22Rv1 (cell line): ENCODE measurements around the gene TMEM86B.

Experiments used
- ZFX ChIP-seq: fragments of 450-650 bp; IDR thresholded peaks from 2 replicates; pipeline ENCODE4 v1.6.1; 2017; ENCODE audit warnings: antibody characterized with exemption, borderline replicate concordance
- TF ChIP-seq, protein P1 (sequence below): fragments of 450-650 bp; IDR thresholded peaks from 2 replicates; pipeline ENCODE4 v1.5.1; 2017; ENCODE audit warnings: mild to moderate bottlenecking

DNA sequence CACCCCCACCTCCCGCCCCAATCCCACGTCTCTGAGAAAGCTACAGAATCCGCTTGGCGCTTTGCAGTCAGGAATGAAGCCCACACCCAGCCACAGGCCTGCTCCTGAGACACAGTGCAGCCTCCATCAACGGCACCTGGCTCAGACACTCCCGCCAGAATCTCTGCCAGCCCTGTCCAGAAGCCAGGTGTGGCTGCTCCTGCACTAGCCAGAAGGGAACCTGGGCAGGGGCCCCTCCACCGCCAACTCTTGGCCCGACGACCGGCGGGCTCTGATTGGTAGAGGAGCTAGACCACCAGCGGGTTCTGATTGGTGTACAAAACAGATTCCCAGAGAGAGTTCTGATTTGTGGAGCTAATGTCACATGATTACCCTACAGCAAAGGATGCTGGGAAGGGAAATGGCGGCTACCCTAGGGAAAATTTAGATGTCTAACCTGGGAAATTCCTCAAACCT is 33.1 kb upstream of the TMEM86B start:
- TF ChIP-seq, protein P1, sequence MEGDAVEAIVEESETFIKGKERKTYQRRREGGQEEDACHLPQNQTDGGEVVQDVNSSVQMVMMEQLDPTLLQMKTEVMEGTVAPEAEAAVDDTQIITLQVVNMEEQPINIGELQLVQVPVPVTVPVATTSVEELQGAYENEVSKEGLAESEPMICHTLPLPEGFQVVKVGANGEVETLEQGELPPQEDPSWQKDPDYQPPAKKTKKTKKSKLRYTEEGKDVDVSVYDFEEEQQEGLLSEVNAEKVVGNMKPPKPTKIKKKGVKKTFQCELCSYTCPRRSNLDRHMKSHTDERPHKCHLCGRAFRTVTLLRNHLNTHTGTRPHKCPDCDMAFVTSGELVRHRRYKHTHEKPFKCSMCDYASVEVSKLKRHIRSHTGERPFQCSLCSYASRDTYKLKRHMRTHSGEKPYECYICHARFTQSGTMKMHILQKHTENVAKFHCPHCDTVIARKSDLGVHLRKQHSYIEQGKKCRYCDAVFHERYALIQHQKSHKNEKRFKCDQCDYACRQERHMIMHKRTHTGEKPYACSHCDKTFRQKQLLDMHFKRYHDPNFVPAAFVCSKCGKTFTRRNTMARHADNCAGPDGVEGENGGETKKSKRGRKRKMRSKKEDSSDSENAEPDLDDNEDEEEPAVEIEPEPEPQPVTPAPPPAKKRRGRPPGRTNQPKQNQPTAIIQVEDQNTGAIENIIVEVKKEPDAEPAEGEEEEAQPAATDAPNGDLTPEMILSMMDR: no peak
- no peak for TF ChIP-seq ZFX
